Panc1 (cell line): ENCODE data around the gene GNAT1. TPM values are rescaled to one million over a fixed set of nuclear protein-coding genes. Genes with fewer than 3 reads are reported as not detected.

ENCODE experiments used
- ATAC-seq: fragments of 200-7000 bp; cut with Tn5 transposase; 2 replicates; pipeline ENCODE4 v1.9.1; 2020; ENCODE audit warnings: mild to moderate bottlenecking, moderate library complexity
- BruUV-seq: library from RNA; stranded (reverse); fragments of 400-500 nt; replicated peaks from 2 replicates; lab custom pipeline; 2021; lab: Mats Ljungman, UMichigan
- CTCF ChIA-PET: fragments of 300-600 bp; sonication (Branson Sonifier 250); formaldehyde crosslinking; loops from one replicate; lab custom pipeline; 2022; ENCODE audit warnings: antibody characterized with exemption; lab: Charles Lee
- POLR2A ChIA-PET: fragments of 300-600 bp; sonication (Branson Sonifier 250); formaldehyde crosslinking; loops from one replicate; lab custom pipeline; 2022; ENCODE audit warnings: antibody characterized with exemption; lab: Charles Lee
- DNase-seq: peaks from one replicate; pipeline ENCODE4 v3.0.0-alpha.2; 2010; ENCODE audit warnings: low read depth, low spot score
- H3K27ac ChIP-seq: 2 replicates; pipeline ENCODE4 v1.5.1; 2011; ENCODE audit warnings: mild to moderate bottlenecking, low read length, inconsistent platforms
- H3K27me3 ChIP-seq: fragments of 200-500 bp; sonication (Bioruptor generic); 2 replicates; pipeline ENCODE4 v1.6.0; 2014; ENCODE audit warnings: low read length, inconsistent platforms; ENCODE audit not compliant: control insufficient read depth, insufficient read depth
- H3K36me3 ChIP-seq: fragments of 200-500 bp; sonication (Bioruptor generic); 2 replicates; pipeline ENCODE4 v1.5.1; 2014; ENCODE audit warnings: inconsistent platforms, mild to moderate bottlenecking, low read length, moderate library complexity; ENCODE audit not compliant: control insufficient read depth, insufficient read depth
- H3K4me1 ChIP-seq: 2 replicates; pipeline ENCODE4 v1.5.1; 2011; ENCODE audit warnings: inconsistent platforms, mild to moderate bottlenecking, low read length, moderate library complexity; ENCODE audit not compliant: control insufficient read depth, insufficient read depth
- H3K4me3 ChIP-seq, 2 experiments: 2 replicates each; pipeline ENCODE4 v1.5.1; 2011 to 2012; ENCODE audit warnings: low read depth in 2 of 2, low read length in 2 of 2, mild to moderate bottlenecking in 2 of 2, inconsistent platforms in 1 of 2, moderate library complexity in 1 of 2
- H3K9me3 ChIP-seq: fragments of 200-500 bp; sonication (Bioruptor generic); 2 replicates; pipeline ENCODE4 v1.5.1; 2014; ENCODE audit warnings: low read depth, mild to moderate bottlenecking, inconsistent platforms, low read length, moderate library complexity; ENCODE audit not compliant: control insufficient read depth, insufficient read depth
- CTCF ChIP-seq: fragments of 450-650 bp; IDR thresholded peaks from 2 replicates; pipeline ENCODE4 v1.5.1; 2017; ENCODE audit warnings: mild to moderate bottlenecking
- POLR2AphosphoS5 ChIP-seq: IDR thresholded peaks from 2 replicates; pipeline ENCODE4 v1.6.1; 2012; ENCODE audit warnings: mild to moderate bottlenecking, low read depth, low read length, moderate library complexity
- REST ChIP-seq, 2 experiments: IDR thresholded peaks; 2 replicates each; pipeline ENCODE4 v1.6.1; 2011 to 2012; ENCODE audit warnings: low read depth in 2 of 2, control low read depth in 1 of 2, low read length in 1 of 2, mild to moderate bottlenecking in 1 of 2, moderate library complexity in 1 of 2; ENCODE audit not compliant: insufficient read depth in 1 of 2
- SIN3A ChIP-seq: IDR thresholded peaks from 2 replicates; pipeline ENCODE4 v1.6.1; 2012; ENCODE audit warnings: low read depth, mild to moderate bottlenecking, low read length, moderate library complexity, borderline replicate concordance; ENCODE audit not compliant: insufficient read depth
- TCF7L2 ChIP-seq: IDR thresholded peaks from 2 replicates; pipeline ENCODE4 v1.6.1; 2011; ENCODE audit warnings: mild to moderate bottlenecking, low read depth, low read length, inconsistent platforms
- in situ Hi-C: cut with HindIII; loops from 2 replicates; pipeline ENCODE4 v1.10.0; 2016; ENCODE audit warnings: low sequenced_read_pairs, low pct_unique_long_range_greater_than_20kb
- intact Hi-C: fragments of 100-400 bp; cut with micrococcal nuclease; formaldehyde crosslinking; loops from one replicate; pipeline ENCODE4 v1.10.0; 2022; ENCODE audit not compliant: unreplicated experiment
- total RNA-seq: library from RNA; stranded (reverse); gene quantifications from one replicate; pipeline ENCODE4 v1.2.1, GENCODE V29; 2021; ENCODE audit not compliant: unreplicated experiment

Gene GNAT1
- total RNA-seq, 1 experiment from 2014 or later = not detected

- CTCF ChIA-PET = no interaction called here
- Histone ChIP-seq H3K27ac (0 out of 2 replicates have a peak overlapping the region, but pooled peaks have one; percentile 9), H3K36me3 (no peaks in the 10 kb centered on the region; the same call in 1 of the 2 replicates), H3K27me3 (no peaks in the 10 kb centered on the region), H3K4me1 (peaks cover 24% of the 10 kb centered on the region), H3K9me3 (no peaks in the 10 kb centered on the region), H3K4me3 (peak overlapping the region; percentile 38 to 42)
- BruUV-seq = no TSS peak
- ATAC-seq (no peak), DNase-seq (no peak)
- intact Hi-C loops (no loop called here), in situ Hi-C loops (no loop called here)
- no peak for TF ChIP-seq SIN3A
- TF ChIP-seq REST (IDR thresholded peaks at IDR 0.05; ENCODE audit: insufficient read depth in 1 of 2, low read depth in 2 of 2, low read length in 1 of 2) = no peak
- no peak for TF ChIP-seq POLR2AphosphoS5
- no peak for TF ChIP-seq CTCF
- no peak for TF ChIP-seq TCF7L2
- POLR2A ChIA-PET = no interaction called here
Observed at GRCh38 chr3:50153782-50154475, 37.5 kb upstream of the GNAT1 start.

- Histone ChIP-seq H3K27ac (no peak overlapping the region), H3K4me1 (peaks cover 29% of the 10 kb centered on the region), H3K9me3 (no peaks in the 10 kb centered on the region), H3K36me3 (no peaks in the 10 kb centered on the region; the same call in 1 of the 2 replicates), H3K4me3 (peak overlapping the region; percentile 38 to 42), H3K27me3 (no peaks in the 10 kb centered on the region)
- peak; percentile 59 for TF ChIP-seq CTCF
- no peak for TF ChIP-seq POLR2AphosphoS5
- no peak for TF ChIP-seq REST (IDR thresholded peaks at IDR 0.05; ENCODE audit: insufficient read depth in 1 of 2, low read depth in 2 of 2, low read length in 1 of 2)
- TF ChIP-seq TCF7L2 = no peak
- TF ChIP-seq SIN3A = no peak
- in situ Hi-C loops = no loop called here
- intact Hi-C loops = no loop called here
- ChIA-PET POLR2A (no interaction called here), CTCF (no interaction called here)
- no TSS peak for BruUV-seq
- DNase-seq (no peak), ATAC-seq (peak; percentile 43)
Observed at GRCh38 chr3:50154476-50154839, 37.0 kb upstream of the GNAT1 start.
